ENCODE measurements around the gene MINAR1.
A peak's percentile ranks its signal among the peaks of the same experiment; 100 is the strongest.
"Not testable (repeated sequence)": the region's sequence is repeated elsewhere in the genome, so short reads cannot be mapped to it uniquely, and the experiment has no call there.

Gene MINAR1, protein sequence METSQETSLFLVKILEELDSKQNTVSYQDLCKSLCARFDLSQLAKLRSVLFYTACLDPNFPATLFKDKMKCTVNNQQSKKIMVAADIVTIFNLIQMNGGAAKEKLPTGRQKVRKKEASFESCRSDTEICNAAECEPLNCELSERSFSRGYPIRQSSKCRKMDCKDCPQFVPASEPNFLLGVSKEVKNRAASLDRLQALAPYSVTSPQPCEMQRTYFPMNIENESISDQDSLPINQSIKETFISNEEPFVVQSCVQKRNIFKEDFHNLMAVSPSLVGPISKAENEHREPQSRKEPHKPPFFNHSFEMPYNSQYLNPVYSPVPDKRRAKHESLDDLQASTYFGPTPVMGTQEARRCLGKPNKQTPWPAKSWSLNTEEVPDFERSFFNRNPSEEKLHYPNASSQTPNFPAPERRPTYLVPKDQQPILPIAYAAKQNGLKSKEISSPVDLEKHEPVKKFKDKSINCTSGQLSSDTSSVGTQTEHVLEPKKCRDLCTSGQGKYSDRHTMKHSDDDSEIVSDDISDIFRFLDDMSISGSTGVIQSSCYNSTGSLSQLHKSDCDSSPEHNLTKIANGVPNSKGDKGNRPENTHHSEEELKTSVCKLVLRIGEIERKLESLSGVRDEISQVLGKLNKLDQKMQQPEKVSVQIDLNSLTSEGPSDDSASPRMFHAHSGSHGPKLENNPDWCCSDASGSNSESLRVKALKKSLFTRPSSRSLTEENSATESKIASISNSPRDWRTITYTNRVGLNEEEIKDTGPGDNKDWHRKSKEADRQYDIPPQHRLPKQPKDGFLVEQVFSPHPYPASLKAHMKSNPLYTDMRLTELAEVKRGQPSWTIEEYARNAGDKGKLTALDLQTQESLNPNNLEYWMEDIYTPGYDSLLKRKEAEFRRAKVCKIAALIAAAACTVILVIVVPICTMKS

DNA sequence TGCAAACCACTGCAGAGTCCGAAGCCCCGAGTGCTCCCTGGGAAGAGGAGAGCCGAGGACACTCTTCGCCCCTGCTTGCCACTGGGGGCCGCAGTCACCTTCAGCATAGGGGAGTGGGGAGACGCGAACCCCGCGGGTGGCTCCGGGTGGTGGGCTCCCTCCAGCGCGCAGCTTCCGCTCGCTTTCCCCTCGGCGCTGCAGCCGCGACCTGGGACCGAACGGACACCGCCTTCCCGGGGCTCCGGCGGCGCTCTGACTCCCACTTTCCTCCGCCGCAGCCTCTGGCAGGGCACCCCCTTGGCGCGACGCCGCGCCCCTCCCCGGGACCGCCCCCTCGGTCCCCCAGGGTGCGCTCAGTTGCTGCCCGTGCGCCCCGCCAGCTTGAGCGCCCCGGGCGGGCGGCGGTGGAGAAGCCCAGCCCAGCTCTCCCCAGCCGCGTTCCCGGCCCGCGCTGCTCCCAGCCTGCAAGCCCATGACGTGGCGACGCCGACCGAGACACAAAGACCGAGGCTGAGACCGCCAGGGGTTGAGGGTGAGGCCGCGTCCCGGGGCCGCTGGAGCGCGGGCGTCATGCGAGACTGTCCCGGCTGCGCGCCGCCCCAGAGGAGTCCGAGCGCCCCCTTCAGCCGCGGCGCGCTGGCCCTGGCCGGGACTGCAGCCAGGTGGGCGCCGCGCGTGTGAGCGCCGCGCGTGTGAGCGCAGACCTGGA, at the start of gene MINAR1:
MINAR1 (plus strand) TSS at position 701 of the 709 bp plus-strand sequence. CDS start 23,812 bp downstream, outside the sequence.
- no peak for DNase-seq (ENCODE audit: low spot score)

DNA sequence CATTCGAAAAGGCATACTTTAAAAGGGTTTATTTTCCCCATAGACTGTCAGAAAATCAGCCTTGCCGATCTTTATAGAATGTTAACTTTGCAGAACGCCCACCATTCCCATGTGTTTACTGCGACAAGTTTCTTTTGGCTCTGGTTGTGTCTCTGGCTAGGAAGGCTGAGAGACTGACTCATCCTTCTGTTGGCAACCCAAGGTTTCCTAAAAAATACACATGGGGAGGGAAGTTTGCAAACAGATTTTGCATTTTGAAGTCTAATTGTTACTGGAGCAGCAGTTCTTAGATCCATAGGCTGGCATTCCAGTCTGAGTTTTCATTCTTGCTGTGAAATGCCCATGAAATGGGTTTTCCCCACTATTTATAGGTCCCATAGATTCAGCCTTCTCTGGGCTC, 37.9 kb upstream of the MINAR1 start:
- DNase-seq (ENCODE audit: low spot score): no peak

DNA sequence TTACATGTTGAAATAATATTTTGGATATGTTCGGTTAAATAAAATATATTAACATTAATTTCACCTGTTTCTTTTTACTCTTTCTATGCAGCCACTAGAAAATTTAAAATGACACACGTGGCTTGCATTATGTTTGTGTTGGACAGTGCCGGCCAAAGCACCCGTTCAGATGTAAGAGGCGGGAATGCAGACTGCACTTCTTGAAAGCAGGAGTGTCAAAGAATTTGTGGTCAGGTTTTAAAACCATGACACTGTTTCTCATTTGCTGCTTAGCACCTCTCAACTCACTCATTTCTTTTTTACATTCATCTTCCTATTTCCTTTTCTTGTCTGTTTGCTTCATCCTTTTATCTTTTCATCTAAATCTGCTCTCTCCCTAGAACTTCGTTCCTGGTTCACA, 35.3 kb upstream of the MINAR1 start:
- DNase-seq (ENCODE audit: low spot score): no peak

DNA sequence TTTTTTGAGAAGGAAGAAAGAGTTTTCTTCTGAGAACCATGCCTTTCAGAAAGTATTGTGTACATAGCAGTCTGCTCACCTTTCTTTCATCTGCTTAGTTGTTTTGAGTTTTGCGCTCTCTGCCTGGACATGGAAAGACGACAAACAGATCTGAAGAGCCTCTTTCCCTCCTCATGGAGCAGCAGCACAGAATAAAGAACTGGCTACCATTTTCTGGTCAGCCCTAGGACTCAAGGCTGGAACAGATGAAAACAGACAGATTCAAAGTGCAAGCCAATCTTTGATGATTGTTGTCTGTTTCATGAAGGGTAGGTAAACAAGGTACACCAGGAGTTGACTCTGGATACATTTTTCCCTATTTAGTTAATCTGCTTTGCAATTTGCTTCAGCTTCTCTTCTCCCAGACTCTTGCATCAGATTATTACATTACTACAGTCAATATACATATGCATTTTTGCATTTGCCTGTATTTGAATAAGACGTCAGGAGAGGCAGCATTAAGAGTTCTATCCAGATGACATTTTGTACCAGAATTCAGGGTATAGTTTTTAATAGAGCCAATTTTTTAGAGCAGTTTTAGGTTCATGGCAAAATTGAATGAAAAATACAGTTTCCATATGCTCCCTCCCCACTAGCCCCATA, 34.7 kb upstream of the MINAR1 start:
- no peak for DNase-seq (ENCODE audit: low spot score)

DNA sequence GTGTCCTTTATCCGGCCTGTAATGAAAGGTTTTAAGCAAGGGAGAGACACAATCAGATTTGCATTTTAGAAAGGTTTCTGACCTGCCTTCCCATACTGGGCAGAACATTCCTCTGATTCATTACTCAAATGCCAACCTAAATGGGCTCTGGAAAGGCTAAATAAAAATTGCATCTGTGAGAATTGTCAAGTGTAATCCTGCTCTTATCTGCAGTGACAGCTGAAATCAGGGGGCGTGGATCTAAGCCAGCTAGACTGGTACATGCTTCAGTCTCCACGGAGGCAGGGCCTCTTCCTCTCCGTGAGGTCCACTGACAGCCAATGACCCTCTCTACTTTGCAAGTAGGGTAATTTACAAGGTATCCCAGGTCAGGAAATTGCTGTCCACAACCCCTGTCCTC, 32.5 kb upstream of the MINAR1 start:
- no peak for DNase-seq (ENCODE audit: low spot score)

DNA sequence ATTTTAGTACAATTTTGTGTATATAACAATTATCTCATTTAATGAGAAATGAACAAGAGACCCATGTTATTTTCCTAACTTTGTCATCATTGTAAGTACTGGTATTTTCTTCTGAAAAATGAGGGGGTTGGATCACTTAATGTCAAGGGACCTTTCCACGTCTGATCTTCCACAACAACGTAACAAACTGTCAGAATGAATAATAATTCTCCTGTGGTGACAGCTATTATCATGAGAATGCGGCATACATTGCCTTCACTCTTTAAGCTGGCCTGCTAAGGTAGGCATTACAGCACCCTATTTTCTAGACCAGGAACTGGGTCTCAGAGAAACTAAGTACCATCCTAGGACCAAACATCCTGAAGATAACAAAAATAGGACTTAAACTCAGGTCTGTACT, 31.5 kb upstream of the MINAR1 start:
- DNase-seq (ENCODE audit: low spot score): no peak

DNA sequence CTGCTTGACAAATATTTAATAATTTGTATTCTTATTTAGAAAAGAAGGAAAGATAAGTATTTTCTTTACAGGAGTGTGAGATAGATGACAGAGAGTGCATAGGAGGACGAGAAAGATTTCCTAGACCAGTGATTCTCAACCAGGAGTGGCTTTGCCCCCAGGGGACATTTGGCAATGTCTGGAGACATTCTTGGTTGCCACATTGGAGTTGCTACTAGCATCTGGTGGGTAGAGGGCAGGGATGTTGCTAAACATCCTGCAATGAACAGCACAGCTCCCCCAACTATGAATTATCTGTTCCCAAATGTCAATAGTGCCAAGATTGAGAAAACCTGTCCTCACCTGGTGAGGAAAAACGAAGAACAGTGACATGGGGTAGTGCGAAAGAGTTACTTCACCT, 30.8 kb upstream of the MINAR1 start:
- DNase-seq (ENCODE audit: low spot score): no peak

DNA sequence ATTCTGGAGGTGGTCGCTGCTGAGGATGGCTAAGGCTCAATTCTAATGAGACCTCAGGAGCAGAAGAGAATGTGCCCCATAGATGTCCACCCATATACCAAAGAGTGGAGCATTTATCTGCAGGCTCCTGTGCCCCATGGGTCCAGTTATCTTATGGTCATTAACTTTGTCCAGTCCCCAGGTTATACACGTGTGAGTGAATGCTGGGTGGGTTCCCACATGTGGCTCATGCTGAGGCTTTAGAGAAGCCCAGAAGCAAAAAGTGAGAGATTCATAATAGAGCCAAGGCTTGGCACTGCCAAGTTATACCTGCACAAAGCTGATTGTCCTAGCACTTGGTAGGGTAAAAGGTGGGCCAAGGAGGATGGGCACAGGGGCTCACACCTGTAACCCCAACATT, 30.0 kb upstream of the MINAR1 start:
- DNase-seq (ENCODE audit: low spot score): no peak

DNA sequence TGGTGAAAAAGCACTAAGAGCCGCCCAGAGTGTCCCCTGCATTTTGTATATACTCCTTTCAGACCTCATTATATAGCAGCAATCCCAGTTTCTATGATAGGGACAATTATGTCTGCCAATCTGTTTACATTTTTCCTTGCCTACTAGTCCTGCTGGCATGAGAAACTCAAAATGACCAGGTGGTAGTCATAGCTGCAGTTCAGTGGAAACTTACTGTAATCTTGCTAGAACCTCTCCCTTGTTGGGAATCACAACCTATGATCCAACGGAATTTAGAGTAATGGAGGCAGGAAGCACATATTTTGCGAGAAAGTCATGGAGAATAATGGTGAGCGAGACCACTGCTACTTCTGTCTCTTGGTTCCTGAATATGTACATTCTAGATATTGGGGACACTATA, 28.6 kb upstream of the MINAR1 start:
- DNase-seq (ENCODE audit: low spot score): no peak

DNA sequence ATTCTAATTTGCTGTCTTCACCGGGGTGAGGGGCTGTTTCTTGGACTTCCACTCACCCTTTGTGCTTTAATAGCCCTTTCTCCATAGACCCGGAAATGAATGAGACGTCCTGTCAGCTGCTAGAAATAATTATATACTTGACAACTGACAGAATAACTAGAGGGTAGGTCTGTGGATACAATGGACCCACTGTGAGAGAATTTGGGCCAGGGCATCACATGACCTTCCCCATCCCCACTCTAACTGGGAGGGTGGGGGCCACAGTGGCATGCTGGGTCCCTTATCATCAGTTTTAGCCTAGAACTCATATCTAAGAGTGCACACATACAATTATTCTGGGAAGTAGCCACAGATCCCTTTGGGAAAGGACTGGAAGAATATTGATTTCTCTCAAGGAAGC, 25.9 kb upstream of the MINAR1 start:
- no peak for DNase-seq (ENCODE audit: low spot score)

DNA sequence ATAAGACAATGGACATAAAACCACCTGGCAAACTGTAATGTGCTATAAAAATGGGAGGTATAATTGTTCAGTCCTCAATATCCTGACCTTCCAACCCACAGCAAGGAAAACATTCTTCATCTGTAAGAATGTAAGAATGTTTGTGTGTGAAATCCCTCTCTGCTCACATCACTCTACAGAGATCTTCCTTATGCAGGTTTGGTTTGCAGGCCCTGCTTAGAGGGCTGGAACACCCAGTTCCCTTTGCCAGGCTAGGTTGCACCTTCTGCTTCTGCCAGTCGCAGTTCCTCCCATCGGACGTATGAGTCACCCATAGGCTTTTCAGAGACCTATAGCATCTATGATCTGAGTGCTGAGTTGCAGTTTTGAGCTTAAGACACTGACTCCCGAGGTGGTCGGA, 24.1 kb upstream of the MINAR1 start:
- DNase-seq (ENCODE audit: low spot score): no peak

DNA sequence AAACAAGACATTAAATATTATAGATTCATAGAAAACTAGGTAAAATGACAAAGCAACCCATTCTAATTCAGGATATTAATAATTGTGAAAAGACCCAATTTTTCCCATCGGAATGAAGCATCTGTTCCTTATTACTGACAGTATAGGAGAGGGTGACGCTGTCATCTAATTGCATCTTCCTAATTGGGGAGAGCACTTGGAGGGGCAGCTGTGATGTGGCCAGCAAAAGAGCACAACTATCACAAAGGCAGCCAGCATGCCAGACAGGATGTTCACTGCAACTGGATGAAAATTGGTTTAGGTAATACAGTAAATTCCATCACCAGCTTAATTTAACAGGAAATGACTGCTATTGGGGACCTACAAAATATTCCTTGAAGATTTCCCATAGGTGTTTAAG, 21.9 kb upstream of the MINAR1 start:
- no peak for DNase-seq (ENCODE audit: low spot score)

DNA sequence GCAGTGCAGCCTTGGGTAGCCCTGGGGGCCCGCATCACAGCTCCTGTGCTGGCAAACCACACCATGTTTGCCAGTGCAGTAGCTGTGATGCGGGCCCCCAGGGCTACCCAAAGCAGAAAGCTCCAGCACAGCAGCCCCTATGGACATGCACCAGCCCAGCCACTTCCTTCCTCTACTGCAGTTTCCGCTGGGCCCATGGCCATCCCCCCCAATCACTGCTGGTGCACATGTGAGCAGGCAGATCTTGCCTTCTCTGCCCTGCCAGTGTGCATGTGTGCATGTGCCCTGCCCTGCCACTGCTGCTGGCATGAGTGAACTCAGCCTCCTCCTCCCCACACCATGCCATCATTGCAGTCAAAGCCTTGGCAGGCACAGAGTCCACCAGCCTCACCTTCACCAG, 20.1 kb upstream of the MINAR1 start:
- DNase-seq (ENCODE audit: low spot score): no peak

DNA sequence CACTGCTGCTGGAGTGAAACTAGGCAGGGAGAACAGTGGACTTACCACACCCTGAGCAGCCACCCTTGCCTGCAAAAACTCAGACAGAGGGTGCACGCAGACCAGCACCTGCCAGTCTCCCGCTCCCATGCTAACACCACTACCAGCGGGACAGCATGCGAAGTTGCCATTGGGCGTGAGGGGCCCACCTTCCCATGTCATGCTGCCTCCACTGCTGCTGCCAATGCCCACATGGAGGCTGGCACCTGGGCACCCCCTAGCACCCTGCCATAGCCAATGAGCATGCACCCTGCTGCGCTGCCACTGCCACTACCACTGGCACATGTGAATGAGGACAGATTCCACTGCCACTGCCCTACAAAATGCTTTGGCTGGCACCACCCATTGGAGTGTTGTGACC, 19.7 kb upstream of the MINAR1 start:
- DNase-seq (ENCODE audit: low spot score): no peak

DNA sequence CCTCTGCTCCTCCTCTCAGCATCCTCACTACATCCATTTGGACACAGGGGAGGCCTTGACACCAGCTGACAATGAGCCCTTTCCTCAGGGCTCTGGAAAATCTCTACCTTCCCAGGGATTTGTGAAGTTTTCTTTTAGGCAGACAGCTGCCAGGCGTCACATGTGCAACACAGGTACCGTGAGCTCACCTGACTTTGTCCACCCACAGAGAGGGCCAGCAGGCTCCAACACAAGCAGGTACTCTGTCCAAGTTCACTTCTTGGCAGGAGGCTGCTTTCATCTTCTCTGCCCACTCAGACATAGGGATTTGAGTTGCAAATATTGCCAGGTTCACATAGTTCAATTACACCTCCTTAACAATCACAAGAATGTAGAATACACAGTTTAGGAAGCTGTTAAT, 15.3 kb upstream of the MINAR1 start:
- DNase-seq (ENCODE audit: low spot score): no peak

DNA sequence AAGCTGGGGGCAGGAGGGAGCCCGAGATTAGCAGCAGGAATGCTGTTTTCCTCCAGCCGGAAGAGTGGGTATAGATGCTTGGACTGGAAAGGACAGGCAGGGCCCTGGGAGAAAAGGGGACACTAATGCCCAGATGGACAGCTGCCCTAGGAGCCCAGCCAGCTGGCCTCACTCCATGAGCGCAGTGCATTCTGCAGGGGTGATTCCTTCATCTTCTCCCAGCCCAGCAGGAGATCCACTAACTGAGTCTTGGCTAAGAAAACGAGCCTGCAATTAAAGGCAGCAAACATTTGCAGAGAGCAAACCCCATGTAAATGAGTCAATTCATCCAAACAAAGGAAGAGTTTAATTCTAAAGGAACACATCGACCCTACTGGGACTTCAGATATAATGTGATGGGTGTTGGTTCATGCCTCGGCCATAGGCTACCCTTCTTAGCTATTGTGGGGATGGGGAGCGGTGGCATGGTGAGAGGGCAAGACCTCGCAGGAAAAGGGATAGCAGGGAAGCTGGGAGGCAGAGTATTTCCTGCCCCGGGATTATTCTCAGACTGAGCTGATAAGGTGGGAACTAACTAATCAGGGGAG, 13.3 kb upstream of the MINAR1 start:
- peak; percentile 75 for DNase-seq (ENCODE audit: low spot score)

DNA sequence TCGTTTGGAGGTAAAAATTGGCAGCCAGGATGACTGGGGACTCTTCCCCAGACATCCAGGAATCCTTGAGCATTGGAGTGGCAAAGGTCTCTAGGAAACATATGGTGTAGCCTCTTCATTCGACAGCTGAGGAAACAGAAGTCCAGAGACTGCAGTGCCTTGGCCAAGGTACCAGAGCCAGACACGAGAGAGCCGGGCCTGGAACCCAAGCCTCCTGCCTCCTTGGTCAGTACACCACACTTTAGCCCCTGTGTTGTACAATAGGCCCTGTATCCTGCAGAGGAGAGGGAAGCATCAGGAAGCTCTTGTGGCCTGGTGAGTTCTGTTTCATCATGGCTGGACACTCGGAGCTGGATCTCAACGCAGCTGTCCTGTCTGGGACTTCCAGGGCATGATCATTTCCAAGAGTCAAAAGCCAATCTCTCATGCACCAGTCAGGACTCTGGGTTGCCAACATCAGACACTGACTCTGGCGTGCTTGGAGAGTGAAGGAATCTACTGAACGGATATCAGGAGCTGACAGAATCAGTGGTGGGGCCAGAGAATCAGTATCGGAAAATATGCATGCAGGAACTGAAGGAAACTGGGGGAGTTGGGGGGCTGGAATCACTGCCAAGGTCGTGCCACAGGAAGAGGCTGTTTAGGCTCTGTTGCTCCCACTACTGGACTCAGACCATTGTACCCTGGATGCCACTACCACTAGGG, 6.4 kb upstream of the MINAR1 start:
- no peak for DNase-seq (ENCODE audit: low spot score)

DNA sequence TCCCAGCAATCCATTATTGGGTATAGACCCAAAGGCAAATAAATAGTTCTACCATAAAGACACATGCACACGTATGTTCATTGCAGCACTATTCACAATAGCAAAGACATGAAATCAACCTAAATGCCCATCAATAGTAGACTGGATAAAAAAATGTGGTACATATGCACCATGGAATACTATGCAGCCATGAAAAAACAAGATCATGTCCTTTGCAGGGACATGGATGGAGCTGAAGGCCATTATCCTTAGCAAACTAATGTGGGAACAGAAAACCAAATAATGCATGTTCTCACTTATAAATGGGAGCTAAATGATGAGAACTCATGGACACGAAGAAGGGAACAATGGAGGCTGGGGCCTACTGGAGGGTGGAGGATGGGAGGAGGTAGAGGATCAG, 5.2 kb upstream of the MINAR1 start:
- DNase-seq (ENCODE audit: low spot score): not testable (repeated sequence)

DNA sequence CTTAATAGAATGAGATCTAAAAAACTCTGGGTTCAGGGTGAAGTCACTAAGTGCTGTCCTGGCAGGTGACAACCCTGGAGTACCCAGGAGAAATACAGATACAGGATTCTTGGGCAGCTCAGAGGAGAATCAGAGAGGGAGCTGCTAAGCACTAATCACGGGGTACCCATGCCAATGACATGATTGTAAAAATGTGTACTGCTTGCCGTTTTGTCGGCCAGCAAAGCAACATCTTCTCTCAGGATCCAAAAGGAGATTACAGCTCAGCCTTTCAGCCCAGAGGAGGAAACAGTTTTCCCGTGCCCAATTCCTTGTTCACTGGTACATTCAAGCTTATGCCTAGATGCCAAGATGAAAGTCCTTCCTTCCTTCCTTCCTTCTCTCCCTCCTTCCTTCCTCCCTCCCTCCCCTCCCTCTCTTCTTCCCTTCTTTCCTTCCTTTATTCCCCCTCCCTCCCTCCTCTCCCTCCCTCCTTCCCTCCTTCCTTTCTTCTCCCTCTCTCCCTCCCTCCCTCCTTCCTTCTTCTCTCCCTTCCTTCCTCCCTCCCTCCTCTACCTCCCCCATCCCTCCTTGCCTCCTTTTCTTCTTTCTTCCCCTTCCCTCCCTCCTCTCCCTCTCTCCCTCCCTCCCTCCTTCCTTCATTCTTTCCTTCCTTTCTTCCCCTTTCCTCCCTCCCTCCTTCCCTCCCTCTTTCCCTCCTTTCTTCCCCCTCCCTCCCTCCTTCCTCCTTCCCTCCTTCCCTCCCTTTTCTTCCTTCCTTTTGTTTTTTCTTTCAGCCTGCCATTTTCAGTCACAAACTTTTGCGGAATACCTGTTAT, 4.1 kb upstream of the MINAR1 start:
- no peak for DNase-seq (ENCODE audit: low spot score)

Measured in cerebellar cortex (tissue), 1 donor.